NCI-H187 treated with DMSO at 0.1 percent for 48 hours (cell line): ENCODE results near the gene IGSF9B.
A peak's percentile ranks its signal among the peaks of the same experiment; 100 is the strongest.

Source experiments
- DNase-seq: peaks from one replicate; lab custom pipeline; 2025; lab: John Stamatoyannopoulos, UW

IGSF9B gene

DNA sequence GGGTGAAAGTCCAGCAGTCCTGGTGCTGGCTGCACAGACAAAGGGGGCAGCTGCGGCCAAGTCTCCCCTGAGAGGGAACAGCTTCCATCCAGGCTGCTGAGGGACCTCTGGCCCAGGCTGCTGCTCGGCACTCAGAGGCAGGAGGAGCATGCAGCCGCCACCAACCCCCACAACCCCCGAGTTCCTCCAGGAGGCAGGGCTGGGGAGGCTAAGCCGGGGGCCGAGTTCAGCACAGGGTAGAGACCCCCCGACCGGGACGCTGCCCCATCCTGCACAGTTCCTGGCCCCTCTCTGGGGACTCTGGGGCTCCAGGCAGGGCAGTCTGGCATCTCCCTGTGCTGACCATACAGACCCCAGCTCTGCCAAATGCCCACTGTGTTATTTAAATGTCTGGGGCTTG is 20.2 kb downstream of the IGSF9B start:
- no peak for DNase-seq

DNA sequence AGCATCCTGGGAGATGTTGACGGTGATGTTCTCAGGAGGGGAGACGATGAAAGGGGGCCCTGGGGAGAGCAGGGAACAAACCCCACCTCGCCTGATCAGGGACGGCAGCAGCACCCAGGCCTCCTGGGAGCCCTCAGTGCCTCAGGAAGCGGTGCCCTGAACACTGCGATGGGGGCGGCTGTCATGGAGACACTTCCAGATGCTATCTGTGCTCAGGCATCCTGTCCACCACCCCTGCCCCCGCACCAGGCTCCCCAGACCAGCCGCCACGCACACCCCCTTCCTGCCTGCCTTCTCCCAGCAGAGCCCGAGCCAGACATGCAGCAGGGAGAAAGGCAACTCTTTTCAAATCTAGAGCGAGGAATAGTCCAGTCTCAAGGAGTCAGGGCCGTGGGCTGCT is 20.6 kb downstream of the IGSF9B start:
- DNase-seq, result no peak

DNA sequence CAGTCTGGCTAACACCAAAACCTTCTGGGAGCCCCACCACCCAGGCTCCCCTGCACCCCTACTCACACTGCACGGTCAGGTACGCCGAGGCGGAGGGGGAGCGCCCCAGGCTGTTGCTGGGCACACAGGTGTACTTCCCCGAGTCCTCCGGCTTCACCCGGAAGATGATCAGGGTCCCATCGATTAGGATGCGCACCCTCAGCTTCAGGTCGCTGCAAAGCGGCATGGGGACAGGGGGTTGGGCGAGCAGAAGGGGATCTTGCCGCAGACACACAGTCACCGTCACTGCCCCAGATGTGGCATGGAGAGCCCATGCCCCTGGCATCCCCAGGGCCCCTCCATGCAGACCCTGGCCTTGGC is 21.2 kb downstream of the IGSF9B start:
- DNase-seq, result no peak

DNA sequence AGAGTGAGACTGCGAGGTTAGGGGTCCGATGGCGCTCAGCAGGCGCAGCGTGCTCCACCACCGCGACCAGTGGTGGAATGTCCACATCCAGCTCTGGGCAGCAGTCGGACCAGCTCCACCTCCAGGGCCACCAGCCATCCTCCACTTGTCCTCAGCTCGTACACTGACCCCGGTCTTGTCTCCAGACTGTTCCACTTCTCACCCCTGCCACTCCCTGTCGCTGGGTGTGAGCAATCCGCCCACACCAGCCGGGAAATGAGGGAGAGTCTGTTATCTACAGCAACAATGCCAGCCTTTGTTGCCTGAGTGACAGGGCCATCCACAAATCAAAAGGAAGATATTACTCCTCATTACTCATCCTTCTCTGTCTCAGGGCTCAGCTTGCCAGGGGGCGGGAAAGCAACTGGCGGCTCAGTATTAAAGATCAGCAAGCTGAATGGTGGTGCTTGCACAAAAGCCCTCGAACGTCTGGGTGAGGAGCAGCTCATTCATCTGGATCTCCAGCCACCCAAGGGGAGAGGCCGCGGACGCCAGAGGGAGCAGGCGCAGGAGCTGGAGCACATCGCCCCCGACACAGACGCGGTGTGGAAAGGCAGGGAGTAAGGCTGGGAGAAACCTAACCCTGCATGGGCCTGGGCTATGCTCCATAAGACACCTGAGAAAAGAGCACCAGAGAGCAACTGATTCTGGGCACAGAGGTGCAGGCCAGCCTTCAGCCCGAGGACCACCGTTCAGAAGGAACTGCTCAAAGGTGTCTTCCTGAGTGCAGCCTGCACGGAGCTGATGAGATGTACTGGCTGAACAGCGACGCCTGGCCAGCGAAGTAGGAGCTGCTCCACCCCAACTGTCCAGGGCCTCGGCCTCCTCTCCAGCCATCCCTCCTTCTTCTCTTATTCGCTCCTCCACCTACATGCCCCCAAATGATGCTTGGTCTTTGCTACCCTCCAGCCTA is 21.9 kb downstream of the IGSF9B start:
- DNase-seq, result no peak

DNA sequence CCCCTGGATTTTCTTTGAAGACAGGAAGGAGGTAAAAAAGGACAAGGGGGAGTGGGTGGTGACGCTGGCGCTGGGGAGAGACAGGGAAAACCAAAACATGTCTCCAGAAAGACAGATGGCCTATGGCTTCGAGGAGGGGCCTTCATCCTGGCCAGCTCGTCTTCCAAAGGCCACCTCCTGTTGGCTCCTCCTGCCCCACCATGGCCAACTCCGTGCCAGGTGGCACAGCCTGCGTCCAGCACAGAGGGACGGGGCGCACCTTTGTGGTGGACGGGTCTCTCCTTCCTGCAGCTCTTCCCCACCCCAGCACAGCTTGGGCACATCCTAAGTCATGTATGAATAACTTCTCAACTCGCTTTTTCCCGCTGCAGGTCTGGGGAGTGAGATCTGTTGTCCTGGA is 22.7 kb downstream of the IGSF9B start:
- DNase-seq, result no peak

DNA sequence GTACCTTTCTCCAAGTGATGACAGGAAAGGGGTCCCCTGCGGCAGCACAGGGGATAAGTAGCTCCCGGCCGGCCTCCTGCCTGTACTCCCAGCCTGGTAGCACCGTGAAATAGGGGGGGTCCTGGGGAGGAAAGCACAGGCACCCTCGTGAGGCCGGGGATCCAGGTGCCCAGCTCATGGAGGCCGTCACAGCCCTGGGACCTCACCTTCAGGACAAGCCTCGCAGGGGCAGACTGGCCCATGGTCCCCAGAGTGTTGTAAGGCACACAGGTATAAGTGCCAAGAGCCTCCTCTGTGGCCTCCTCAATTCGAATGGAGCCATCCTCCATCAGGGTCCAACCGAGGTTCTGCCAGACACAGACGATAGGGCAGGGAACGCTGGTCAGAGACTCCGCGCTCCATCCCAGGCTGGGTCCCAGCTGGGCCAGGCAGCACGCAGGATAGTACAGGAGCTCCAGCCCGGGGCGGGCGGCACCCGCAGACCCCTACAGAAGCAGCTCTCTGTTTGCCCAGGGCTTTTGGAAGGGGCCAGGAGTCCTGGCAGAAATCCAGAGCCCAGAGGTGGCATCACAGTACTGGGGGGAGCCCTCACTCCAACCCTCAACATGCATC is 25.2 kb downstream of the IGSF9B start:
- DNase-seq, result no peak

DNA sequence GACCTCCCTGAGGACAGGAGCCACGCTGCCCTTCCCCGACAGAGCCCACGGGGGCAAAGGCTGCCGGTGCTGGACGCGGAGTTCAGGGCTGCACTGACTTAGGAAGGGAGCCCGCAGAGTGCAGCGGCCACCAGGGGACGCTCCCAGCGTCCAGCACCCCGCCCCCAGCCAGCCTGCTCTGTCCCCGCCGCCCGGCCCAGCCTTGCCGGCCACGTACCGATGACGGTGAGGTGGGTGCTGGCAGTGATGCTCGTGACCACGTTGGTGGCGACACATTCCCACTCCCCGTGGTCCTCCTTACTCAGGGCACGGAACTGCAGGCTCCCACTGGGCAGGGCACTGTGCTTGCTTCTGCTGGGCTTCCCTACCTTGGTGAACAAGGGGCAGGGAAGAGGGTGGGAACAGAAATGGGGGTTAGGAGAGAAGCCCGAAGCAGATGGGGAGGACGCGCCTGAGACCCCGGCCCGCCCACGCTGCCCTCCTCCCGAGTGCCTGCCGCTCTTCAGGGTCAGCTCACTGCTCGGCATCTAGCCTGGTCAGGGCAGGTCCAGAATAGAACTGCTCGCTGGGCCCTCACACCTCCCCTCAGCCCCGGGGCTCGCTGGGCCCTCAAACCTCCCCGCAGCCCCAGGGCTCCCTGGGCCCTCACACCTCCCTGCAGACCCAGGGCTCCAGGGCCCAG is 25.9 kb downstream of the IGSF9B start:
- DNase-seq, result no peak

DNA sequence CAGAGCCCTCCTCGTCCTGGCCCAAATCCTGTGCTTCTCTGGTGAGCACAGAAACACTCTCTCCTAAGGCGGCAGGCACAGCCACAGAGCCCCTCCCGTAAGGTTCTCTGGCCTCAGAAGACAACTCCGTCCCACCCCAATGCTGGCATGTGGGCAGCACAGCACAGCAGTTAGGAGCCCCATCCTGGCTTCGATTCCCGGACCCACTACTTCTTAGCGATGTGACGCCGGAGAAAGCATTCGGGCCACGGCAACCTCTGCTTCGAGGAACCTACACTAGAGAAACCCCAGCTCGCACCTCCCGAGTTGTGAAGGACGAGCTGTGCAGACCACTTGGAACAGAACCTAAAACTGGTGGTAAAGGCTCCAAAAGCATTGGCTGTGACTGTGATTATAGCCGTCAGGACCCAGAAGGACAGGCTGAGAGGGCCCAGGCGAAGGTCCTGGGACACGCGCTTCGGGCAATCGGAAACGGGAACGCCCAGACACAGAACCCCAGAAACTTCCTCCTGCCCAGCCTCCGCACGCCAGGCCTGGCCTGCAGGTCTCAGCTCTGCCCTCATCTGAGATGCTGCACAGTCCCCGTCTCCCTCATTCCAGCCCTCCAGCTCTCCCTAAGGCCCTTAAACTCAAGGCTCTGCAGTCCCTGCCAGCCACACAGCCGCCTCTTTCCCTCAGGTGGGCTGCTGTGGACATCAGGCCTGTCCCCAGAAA is 26.6 kb downstream of the IGSF9B start:
- no peak for DNase-seq

DNA sequence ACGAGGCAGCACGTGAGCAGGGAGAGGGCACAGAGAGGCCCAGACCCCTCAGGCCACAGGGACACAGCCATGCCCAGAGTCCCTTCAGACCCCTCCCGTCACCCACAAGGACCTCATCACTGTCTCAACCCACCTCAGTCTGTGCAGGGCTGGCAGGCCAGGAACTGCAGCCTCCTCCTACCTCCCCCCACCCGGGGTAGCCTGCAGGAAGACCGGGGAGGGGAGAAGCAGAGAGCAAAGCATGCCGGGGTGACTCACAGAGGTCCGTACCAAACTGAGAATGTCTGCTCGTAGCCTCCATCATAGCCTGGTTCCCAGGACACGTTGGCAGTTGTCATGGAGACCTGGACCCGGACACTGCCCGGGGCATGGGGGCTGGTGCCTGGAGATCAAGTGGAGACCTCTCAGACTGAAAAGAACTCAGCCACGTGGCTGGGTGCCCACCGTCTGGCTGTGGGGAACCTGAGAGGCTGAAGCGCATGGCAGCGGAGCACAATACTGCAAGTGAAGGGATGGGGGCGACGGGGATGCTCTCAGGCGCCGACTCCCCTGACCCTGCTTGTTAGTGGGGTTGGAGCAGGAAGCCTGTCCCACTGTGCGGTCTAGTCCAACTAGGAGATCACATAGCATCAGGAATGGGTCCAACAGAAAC is 27.2 kb downstream of the IGSF9B start:
- no peak for DNase-seq

DNA sequence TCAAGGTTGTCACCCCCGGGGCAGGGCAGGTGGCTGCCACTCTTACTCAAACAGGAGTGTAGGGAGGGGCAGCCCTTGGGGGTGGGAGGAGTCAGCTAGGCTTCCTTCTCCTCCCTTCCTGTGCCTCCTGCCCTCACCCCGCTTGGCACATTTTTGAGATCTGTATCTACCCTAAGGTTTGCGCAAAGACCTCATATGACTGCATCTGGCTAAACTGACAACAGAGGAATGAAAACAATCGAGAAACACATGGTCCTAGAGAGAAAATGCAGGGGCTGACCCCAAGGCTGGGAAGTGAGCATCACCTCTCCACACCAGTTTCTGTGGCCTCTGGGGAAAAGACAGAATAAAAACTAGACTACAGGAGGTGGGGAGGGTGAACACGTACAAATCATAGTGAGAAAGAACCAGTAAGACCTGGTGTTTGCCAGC is 28.1 kb downstream of the IGSF9B start:
- peak; percentile 39 for DNase-seq

DNA sequence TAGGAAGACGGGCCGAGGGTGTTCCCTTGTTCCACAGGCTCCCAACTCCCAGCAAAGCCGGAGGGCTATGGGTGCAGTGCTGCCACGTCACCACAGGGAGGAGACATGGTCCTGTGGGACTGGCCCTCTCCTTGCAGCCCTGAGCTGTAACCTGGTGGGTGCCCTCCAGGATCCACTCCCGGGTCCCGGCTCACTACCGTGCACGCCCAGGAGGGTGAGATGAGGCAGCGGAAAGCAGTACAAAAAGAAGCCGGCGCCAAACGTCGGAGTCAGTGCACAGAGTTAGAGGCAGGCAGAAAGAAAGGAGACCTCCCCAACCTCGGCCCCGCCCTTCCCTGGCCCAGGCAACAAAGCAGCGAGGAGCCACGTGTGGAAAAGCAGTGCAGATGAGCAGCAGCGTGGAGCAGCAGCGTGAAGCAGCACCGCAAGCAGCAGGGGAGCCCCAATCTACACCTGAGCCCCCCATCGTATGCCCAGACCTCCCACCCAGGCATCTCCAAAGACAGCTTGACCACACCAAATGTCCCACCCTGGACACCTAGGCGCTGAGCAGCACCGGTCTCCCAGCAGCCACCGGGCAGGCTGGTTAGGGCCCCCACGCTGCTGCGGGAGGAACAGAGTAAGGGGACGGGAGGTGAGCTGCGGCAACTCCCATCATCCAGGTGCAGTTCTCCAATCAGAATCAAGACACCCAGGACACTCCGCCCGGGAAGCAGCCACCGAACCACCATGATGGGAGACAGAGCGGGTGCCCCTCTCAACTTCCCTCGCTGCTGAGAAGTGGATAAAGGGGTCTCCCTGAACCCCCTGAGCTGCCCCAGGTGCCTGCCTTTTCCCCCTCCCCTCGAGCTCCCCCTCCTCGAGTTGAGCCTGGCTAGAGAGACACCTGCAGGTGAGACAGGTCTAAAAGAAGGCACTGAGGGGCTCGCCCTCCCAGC is 28.8 kb downstream of the IGSF9B start:
- peak; percentile 18 for DNase-seq

DNA sequence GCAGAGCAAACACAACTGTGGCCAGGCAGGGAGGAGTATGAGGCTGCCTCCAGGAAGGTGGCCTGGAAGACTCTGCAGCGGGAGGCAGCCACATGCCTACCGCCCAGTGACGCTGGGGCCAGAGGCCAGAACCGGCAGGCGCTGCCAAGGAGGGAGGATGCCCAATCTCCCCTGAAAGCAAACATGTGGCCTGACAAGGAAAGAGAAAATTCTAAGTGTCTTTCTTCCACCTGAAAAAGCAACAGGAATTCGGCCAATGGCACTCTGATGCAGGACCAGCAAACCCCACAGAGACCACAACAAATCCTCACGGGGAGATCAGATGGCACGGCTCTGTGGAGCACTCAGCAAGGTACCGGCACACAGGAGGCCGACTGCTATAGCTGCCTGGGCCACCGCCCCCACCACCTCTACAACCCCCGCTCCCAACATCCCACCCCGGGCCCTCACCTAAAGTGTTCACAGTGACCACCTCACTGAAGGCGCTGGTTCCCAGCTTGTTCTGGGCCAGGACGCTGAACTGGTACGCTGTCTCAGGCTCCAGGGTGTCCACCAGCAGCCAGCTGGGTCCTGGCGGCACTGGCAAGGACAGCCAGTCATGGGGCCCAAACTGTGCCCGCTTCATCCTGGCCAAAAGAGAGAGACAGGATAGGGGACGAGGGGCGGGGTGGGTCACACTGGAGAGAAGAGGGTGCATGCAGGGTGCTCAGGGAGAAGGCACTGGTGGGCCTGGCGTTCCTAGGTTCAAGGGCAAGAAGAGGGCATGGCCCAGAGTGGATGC is 30.1 kb downstream of the IGSF9B start:
- no peak for DNase-seq

DNA sequence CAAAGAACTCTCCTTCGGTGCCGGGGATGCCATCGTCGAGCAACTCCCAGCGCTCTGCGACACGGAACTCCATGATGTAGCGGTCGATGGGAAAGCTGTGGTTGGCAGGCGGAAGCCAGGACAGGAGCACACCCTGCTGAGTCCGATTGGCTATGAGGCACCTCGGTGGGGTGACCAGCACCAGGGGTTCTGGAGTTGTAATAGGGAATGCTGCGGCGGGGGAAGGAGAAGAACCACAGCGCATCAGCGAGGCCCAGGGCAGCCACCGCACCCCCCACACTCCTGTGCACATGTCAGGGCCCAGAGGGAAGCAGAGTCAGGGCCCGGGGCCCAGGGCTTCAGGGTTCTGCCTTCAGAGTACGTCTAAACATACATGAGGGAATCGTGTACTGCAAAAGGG is 31.0 kb downstream of the IGSF9B start:
- DNase-seq, result no peak

DNA sequence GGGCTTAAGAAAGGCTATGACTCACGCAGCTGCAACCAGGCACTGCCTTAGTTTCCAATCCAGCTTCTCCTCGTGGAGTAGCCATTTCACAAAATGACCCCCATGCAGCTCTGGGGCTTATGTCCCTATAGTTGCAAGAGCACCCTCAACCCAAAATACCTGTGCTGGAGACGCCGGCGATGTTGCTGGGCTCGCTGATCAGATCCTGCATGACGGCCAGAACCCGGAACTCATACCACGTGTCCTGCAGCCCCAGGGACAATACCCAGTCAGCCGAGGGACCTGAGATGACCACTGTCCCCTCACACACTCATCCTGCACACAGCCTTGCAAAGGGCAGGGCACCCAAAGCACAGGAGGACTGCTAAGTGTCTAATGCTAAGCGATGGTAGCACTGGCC is 32.1 kb downstream of the IGSF9B start:
- DNase-seq, result no peak

DNA sequence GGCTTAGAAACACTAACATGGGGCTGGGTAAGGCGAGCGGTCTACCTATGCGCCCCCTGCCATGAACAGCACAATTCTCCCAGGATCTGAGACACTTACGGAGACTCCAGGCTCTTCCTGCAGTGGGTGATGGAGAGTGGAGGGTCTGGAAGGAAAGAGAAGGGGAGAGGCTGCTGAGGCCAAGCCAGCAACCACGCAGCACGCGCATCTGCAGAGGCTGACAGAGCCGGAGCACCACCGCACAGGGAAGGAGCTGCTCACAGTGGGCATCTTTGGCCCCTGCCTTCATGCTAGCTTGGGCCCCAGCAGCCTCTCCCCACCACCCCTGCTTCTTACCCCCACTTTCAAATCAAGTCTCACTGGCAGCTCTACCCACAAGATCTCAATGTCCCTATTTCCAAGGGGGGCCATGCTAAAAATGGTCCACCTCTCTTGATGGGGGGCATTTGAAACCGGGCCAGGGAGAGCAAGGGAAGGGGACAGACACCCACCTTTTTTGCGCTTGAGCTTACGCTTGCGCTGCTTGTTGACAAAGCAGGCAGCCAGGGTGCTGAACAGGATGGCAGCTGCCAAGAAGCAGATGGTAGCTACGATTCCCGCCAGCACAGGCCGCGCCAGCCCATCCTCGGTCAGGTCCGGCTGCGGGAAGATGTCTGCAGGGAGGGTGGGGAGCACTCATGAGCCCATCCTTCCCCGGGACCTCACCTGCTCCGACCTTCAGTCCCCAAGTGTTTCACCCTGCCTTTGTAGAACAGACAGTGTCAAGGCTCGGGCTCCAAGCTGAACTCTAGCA is 34.5 kb downstream of the IGSF9B start:
- DNase-seq, result no peak

DNA sequence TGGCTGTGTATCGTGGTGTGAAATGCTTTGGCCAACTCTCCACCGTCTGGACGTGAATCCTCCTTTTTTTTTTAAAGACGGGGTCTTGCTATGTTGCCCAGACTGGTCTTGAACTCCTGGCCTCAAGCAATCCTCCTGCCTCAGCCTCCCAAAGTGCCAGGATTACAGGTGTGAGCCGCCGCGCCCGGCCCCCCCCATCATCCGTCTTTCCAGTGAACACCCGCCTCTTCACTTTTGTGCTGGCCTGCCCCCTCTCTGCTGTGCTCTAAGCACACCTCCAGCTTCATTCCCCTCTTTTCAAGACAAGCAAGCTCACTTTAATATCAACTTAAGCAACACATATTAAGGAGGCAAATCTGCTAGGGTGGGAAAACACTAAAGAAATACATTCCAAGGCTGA is 35.3 kb downstream of the IGSF9B start:
- no peak for DNase-seq

DNA sequence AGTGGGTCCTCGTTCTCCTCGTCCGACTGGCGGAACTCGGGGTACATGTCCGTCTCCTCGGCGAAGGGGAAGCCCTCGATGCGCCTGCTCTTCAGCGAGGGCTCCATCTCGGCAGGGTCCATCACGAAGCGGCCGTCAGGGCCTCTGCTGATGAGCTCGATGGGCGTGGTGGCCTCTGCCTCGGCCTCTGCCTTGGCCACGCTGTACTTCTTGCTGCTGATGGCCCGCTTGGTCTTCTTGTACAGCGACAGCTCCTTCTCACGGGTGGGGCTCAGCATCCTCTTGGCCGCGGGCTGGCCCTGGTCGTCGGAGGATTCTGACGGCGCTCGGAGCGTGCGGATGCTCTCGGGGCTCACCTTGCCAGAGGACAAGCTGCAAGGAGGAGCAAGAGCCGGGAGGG is 35.7 kb downstream of the IGSF9B start:
- no peak for DNase-seq

DNA sequence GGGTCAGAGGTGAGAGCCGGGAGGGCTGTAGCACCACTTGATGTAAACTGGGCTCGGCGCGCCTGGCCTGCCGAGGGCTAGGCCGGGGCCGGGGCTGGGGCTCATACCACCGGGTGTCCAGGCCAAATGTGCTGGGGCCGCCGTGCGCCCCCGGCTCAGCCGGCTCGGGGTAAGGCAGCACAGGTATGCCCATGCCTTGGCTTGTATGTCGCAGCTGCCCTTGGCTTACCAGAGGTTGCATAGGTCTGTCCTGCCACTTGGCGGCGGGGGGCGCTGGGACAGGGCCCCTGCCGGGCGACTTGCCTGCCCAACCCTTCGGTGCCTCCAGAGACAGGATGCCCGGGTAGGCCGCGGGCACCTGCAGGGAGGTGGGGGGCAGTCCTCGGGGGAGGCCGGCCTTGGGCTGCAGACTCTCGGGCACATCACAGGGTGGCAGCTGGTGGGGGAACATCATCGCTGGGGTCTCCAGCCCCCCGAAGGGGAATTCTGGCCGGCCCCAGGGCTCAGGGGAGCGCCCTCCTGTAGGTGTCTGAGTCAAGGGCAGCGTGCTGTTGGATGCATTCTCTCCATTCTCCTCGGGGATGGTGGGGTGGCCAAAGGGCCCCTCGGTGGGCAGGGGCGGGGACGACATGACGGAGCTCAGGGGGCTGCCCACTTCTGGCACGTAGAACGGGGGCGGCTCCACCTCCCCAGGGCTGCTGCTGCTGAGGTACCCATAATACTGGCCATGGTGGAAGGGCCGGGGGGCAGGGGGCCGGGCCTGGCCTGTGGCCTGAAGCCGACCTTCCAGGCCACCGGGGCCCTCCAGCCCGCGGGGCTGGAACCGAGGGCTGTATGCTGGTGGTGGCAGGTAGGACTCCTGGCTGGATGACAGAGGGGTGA is 36.4 kb downstream of the IGSF9B start:
- no peak for DNase-seq
